A549 (cell line): ENCODE data around the gene CCDC194. TPM values are rescaled to one million over a fixed set of nuclear protein-coding genes. Genes with fewer than 3 reads are reported as not detected.

Experiments
- ATAC-seq, 2 experiments: fragments of 200-7000 bp in 1 of 2; fragments of >200 bp in 1 of 2; cut with Nextera tagmentation in 1 of 2; cut with Tn5 transposase in 1 of 2; 3 replicates each; pipeline versions ENCODE4 v1.8.0 to v1.9.1; 2018 to 2020; ENCODE audit warnings: mild to moderate bottlenecking in 1 of 2, moderate library complexity in 1 of 2
- CTCF ChIA-PET: fragments of 300-600 bp; sonication (Branson Sonifier 250); formaldehyde crosslinking; extraction: SDS; loops from one replicate; lab custom pipeline; 2021; ENCODE audit warnings: antibody characterized with exemption, inconsistent platforms; lab: Yijun Ruan, JAX
- POLR2A ChIA-PET: fragments of 350-600 bp; formaldehyde crosslinking; extraction: SDS; loops from one replicate; lab custom pipeline; 2021; ENCODE audit warnings: antibody characterized with exemption, inconsistent platforms; lab: Yijun Ruan, JAX
- DNase-seq, 2 experiments: peaks; one replicate each; pipeline versions ENCODE4 v3.0.0 to v3.0.0-alpha.2; 2011 to 2016; ENCODE audit warnings: low read depth in 1 of 2, low spot score in 1 of 2
- FAIRE-seq: peaks from 2 replicates; lab custom pipeline; 2011; peaks lifted over from hg19 to GRCh38; lab: Jason Lieb, UNC
- H3K27ac ChIP-seq, 2 experiments: fragments of >200 bp; sonication (Bioruptor Twin); formaldehyde crosslinking; 3 replicates each; pipeline ENCODE4 v1.5.1; 2016 to 2017
- H3K4me1 ChIP-seq: fragments of >200 bp; sonication (Bioruptor Twin); formaldehyde crosslinking; 3 replicates; pipeline ENCODE4 v1.6.1; 2016
- H3K4me2 ChIP-seq: fragments of >200 bp; sonication (Bioruptor Twin); formaldehyde crosslinking; 3 replicates; pipeline ENCODE4 v1.6.1; 2016
- H3K4me3 ChIP-seq: fragments of >200 bp; sonication (Bioruptor Twin); formaldehyde crosslinking; 3 replicates; pipeline ENCODE4 v1.5.1; 2016
- H3K9me3 ChIP-seq: fragments of >200 bp; sonication (Bioruptor Twin); formaldehyde crosslinking; 3 replicates; pipeline ENCODE4 v1.6.1; 2016
- ATOH8 ChIP-seq: fragments of 250-450 bp; sonication (Bioruptor Pico); IDR thresholded peaks from 2 replicates; pipeline ENCODE4 v1.5.0; 2020; ENCODE audit warnings: low read depth, mild to moderate bottlenecking, moderate library complexity
- CBX8 ChIP-seq: fragments of 200-600 bp; sonication (generic); IDR thresholded peaks from 2 replicates; pipeline ENCODE4 v1.6.1; 2016
- CHD2 ChIP-seq: fragments of 150-350 bp; IDR thresholded peaks from 2 replicates; pipeline ENCODE4 v1.6.1; 2014; ENCODE audit warnings: low read length; ENCODE audit not compliant: partially characterized antibody
- E2F6 ChIP-seq: IDR thresholded peaks from 2 replicates; pipeline ENCODE4 v1.6.1; 2012; ENCODE audit warnings: low read depth, borderline replicate concordance
- EHF ChIP-seq: fragments of 250-450 bp; sonication (Bioruptor Pico); IDR thresholded peaks from 2 replicates; pipeline ENCODE4 v1.5.0; 2020; ENCODE audit warnings: mild to moderate bottlenecking
- EP300 ChIP-seq, 2 experiments: fragments of >200 bp; sonication (Bioruptor Twin); formaldehyde crosslinking; IDR thresholded peaks; 2 replicates in 1 of 2; 3 replicates in 1 of 2; pipeline ENCODE4 v1.6.1; 2016 to 2017
- ESRRA ChIP-seq: fragments of 150-350 bp; IDR thresholded peaks from 2 replicates; pipeline ENCODE4 v1.6.1; 2014; ENCODE audit warnings: mild to moderate bottlenecking, low read length, borderline replicate concordance
- FOSL2 ChIP-seq, 2 experiments: fragments of 450-650 bp in 1 of 2; fragments of >200 bp in 1 of 2; sonication (Bioruptor Twin) in 1 of 2; formaldehyde crosslinking; IDR thresholded peaks; 2 replicates each; pipeline versions ENCODE4 v1.5.0 to v1.6.1; 2016 to 2020; ENCODE audit warnings: mild to moderate bottlenecking in 1 of 2, moderate library complexity in 1 of 2
- GATA3 ChIP-seq: IDR thresholded peaks from 2 replicates; pipeline ENCODE4 v1.6.1; 2012; ENCODE audit warnings: borderline replicate concordance
- HDAC2 ChIP-seq: fragments of 200-600 bp; sonication (generic); IDR thresholded peaks from 2 replicates; pipeline ENCODE4 v1.6.1; 2016
- HES2 ChIP-seq: fragments of >200 bp; sonication (Bioruptor Twin); formaldehyde crosslinking; IDR thresholded peaks from 2 replicates; pipeline ENCODE4 v1.6.1; 2016
- JUN ChIP-seq, 2 experiments: fragments of >200 bp; sonication (Bioruptor Twin); formaldehyde crosslinking; IDR thresholded peaks; 2 replicates in 1 of 2; 3 replicates in 1 of 2; pipeline ENCODE4 v1.6.1; 2016 to 2017
- JUNB ChIP-seq: fragments of >200 bp; sonication (Bioruptor Twin); formaldehyde crosslinking; IDR thresholded peaks from 2 replicates; pipeline ENCODE4 v1.6.1; 2016
- KDM5A ChIP-seq: fragments of 200-600 bp; sonication (generic); IDR thresholded peaks from 2 replicates; pipeline ENCODE4 v1.6.1; 2016; ENCODE audit warnings: antibody characterized with exemption, mild to moderate bottlenecking
- MAFK ChIP-seq: fragments of 450-650 bp; IDR thresholded peaks from 2 replicates; pipeline ENCODE4 v1.6.1; 2014; ENCODE audit not compliant: partially characterized antibody
- NPAS2 ChIP-seq: fragments of 250-450 bp; sonication (Bioruptor Pico); IDR thresholded peaks from 2 replicates; pipeline ENCODE4 v1.8.0; 2022; ENCODE audit warnings: mild to moderate bottlenecking, moderate library complexity, borderline replicate concordance
- RCOR1 ChIP-seq: fragments of 150-350 bp; IDR thresholded peaks from 2 replicates; pipeline ENCODE4 v1.6.1; 2014; ENCODE audit warnings: antibody characterized with exemption, low read length, low read depth
- RFX5 ChIP-seq: fragments of 450-650 bp; IDR thresholded peaks from 2 replicates; pipeline ENCODE4 v1.7.1; 2014; ENCODE audit warnings: antibody characterized with exemption, mild to moderate bottlenecking, moderate library complexity
- RNF2 ChIP-seq: fragments of 200-600 bp; sonication (generic); IDR thresholded peaks from 2 replicates; pipeline ENCODE4 v1.6.1; 2016; ENCODE audit warnings: low read depth, mild to moderate bottlenecking, antibody characterized with exemption, moderate library complexity, borderline replicate concordance
- SREBF2 ChIP-seq: fragments of 450-650 bp; IDR thresholded peaks from 2 replicates; pipeline ENCODE4 v1.6.1; 2014; ENCODE audit warnings: mild to moderate bottlenecking, moderate library complexity
- ZFP36 ChIP-seq: fragments of 450-650 bp; IDR thresholded peaks from 2 replicates; pipeline ENCODE4 v1.6.1; 2014; ENCODE audit warnings: borderline replicate concordance; ENCODE audit not compliant: partially characterized antibody
- ZSCAN20 ChIP-seq: fragments of 250-450 bp; sonication (Bioruptor Pico); IDR thresholded peaks from 2 replicates; pipeline ENCODE4 v1.8.0; 2022; ENCODE audit warnings: mild to moderate bottlenecking, moderate library complexity
- WGBS: methylation state at CpG from one replicate; pipeline ENCODE4 v1.1.6; 2017; ENCODE audit errors: missing lambda C conversion rate; 5-methylcytosine and 5-hydroxymethylcytosine counted together
- polyA plus RNA-seq, 4 experiments: library from polyadenylated mRNA; depleted of rRNA in 3 of 4; stranded (reverse); fragments of >200 nt; fragmentation: RNase III in 1 of 4; extraction: RNeasy Plus Mini Kit Qiagen cat#74134 plus additional on column Dnase treatment in 1 of 4; gene quantifications; 2 replicates in 3 of 4; 3 replicates in 1 of 4; pipeline ENCODE4 v1.2.3, GENCODE V29; 2011 to 2017
- TF ChIP-seq, protein P1 (sequence below): IDR thresholded peaks from 2 replicates; pipeline ENCODE4 v1.6.1; 2012
- TF ChIP-seq, protein P2 (sequence below): fragments of 150-350 bp; IDR thresholded peaks from 2 replicates; pipeline ENCODE4 v1.6.1; 2014; ENCODE audit warnings: low read depth, mild to moderate bottlenecking, low read length

CCDC194 gene
- polyA plus RNA-seq, 2 of the 4 experiments (the other 2 are of a cell fraction): not detected

DNA sequence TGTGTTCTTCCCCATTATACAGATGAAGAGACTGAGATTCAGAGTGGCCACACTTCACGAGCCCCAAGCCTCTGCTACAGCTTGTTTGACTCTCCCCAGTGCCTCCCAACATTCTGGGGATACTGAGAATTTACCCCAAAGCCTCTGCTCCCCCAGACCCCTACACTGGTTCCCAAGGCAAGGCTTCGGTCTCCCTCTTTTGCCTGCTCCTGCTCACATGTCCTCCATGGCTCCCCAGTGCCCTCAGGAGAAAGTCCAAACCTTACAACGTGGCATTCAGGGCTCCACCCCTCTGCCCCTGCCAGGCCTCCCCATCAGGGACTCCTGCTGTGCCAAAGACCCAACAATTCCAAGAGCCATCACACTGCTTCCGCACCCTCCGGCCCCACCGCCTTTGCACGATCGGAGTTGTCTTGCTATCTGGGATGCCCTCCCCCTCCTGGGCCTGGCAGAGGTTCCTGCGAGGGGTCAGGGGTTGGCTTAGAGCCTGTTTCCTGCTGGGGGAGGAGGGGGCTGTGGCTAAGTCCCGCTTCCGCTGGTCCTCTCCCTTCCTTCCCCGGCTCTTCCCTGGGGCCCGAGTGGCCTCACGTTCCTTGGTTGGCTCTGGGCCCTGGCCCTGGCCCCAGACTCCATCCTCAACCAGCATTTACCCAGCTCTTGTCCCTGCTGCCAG, 41.3 kb downstream of the CCDC194 start:
- WGBS: 73% methylated on average over 13 of the region's 14 CpGs

DNA sequence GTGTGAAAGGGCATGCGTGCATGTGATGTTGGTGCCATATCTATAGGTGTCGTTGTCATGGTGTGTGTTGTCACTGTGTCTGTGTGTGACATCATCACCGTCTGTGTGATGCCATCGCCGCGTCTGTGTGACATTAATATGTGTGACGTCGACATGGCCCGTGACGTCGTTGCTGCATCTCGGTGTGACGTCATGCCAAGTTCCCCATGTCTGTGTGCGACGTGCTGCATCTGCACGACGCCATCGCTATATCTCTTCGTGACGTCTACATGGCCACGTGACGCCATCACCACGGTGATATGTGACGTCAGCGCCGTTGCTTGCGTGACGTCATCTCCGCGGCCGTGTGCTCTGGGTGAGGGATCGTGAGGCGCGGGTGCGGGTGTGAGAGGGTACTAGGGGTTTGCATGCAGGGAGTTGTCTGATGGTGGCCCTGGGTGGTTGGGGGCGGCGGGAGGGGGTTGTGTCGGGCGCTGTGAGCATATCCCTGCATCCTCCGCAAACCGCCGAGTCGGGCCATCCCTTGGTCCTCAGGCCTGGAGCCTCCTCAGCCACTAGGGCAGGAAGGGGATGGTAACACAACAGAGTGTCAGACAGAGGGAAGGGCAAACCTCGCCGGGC, 42.1 kb downstream of the CCDC194 start:
- no peak overlapping the region for H3K4me2 ChIP-seq
- no peaks in the 10 kb centered on the region for H3K9me3 ChIP-seq
- no peak overlapping the region for H3K27ac ChIP-seq
- ATAC-seq: no peak
- TF ChIP-seq EHF (CRISPR knock-in tag) (no peak), JUN (IDR thresholded peaks at IDR 0.05) (no peak), CHD2 (no peak), CBX8 (no peak), ZSCAN20 (CRISPR knock-in tag) (no peak), E2F6 (no peak), GATA3 (no peak), NPAS2 (CRISPR knock-in tag) (no peak), HDAC2 (no peak), RCOR1 (no peak), HES2 (no peak), ESRRA (no peak), JUNB (no peak), RFX5 (no peak)
- TF ChIP-seq, all 56 proteins: peak for 0
- WGBS: 91% methylated on average over 37 of the region's 45 CpGs
- Histone ChIP-seq H3K4me3 (no peak overlapping the region), H3K4me1 (peaks cover 7% of the 10 kb centered on the region)
- DNase-seq: no peak
- FAIRE-seq: no peak
- ChIA-PET POLR2A (no interaction called here), CTCF (no interaction called here)

More for the DNA sequence above, 41.3 kb downstream of the CCDC194 start:
- H3K4me1 ChIP-seq: peaks cover 13% of the 10 kb centered on the region
- ChIA-PET CTCF (interaction anchor here (3.7 kb wide), 1 partner anchor 33 kb away, joined by 17 read pairs; no protein-coding TSS in a partner anchor), POLR2A (no interaction called here)
- TF ChIP-seq ZFP36 (peak; percentile 67), MAFK (no peak)
- FAIRE-seq (no peak), ATAC-seq (no peak; a peak in 1 of 6 replicates), DNase-seq (no peak)
- no peaks in the 10 kb centered on the region for H3K9me3 ChIP-seq
- no peak overlapping the region for H3K4me2 ChIP-seq
- no peak overlapping the region for H3K27ac ChIP-seq
- no peak overlapping the region for H3K4me3 ChIP-seq

DNA sequence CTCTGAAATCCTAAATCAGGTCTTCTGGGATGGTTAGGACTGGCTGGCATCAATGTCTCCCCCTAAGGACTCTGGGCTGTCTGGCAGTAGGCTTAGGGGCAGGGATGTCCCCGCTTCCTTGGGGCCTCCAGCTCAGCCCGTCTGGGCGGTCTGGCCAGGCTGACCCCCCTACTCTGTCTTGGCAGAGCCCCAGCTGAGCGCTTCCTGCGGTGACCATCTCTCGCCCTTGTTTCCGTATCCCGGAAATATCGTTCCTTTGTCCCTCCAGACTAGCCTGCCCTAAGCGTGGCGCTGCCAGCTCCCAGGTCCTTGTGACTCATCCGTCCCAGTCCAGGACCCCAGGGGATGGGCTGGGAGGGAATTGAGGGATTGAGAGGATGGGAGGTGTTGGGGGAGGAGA, 45.3 kb downstream of the CCDC194 start:
- Histone ChIP-seq H3K4me1 (peaks cover 7% of the 10 kb centered on the region), H3K4me2 (peak overlapping the region; percentile 64), H3K4me3 (no peak overlapping the region), H3K27ac (peak overlapping the region; percentile 68 to 86), H3K9me3 (no peaks in the 10 kb centered on the region)
- ChIA-PET POLR2A (interaction anchor here (1.0 kb wide), 1 partner anchor 56 kb away, joined by 3 read pairs; no protein-coding TSS in a partner anchor), CTCF (interaction anchor here (0.9 to 10.8 kb wide), 4 partner anchors 14 to 99 kb away, joined by 3 to 111 read pairs (median 4); no protein-coding TSS in a partner anchor)
- no peak for TF ChIP-seq SREBF2
- no peak for TF ChIP-seq NPAS2 (CRISPR knock-in tag)
- no peak for TF ChIP-seq FOSL2 (IDR thresholded peaks at IDR 0.05)
- peak; percentile 63 for TF ChIP-seq FOSL2 (CRISPR knock-in tag; IDR thresholded peaks at IDR 0.05)
- no peak for TF ChIP-seq HDAC2
- TF ChIP-seq, protein P1, sequence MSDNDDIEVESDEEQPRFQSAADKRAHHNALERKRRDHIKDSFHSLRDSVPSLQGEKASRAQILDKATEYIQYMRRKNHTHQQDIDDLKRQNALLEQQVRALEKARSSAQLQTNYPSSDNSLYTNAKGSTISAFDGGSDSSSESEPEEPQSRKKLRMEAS: 0 out of 2 replicates have a peak, but pooled peaks have one; percentile 20
- TF ChIP-seq EP300 (IDR thresholded peaks at IDR 0.05): no peak
- no peak for TF ChIP-seq RNF2
- TF ChIP-seq ZSCAN20 (CRISPR knock-in tag): no peak
- TF ChIP-seq, protein P2, sequence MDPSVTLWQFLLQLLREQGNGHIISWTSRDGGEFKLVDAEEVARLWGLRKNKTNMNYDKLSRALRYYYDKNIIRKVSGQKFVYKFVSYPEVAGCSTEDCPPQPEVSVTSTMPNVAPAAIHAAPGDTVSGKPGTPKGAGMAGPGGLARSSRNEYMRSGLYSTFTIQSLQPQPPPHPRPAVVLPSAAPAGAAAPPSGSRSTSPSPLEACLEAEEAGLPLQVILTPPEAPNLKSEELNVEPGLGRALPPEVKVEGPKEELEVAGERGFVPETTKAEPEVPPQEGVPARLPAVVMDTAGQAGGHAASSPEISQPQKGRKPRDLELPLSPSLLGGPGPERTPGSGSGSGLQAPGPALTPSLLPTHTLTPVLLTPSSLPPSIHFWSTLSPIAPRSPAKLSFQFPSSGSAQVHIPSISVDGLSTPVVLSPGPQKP: no peak
- no peak for TF ChIP-seq ATOH8 (CRISPR knock-in tag)
- no peak for TF ChIP-seq KDM5A
- FAIRE-seq (no peak), ATAC-seq (peak; percentile 54 to 63; a peak in 5 of 6 replicates), DNase-seq (peak; percentile 43 to 62)
- WGBS: 2% methylated on average over 7 of the region's 12 CpGs
